ENCODE data around the gene SLCO2A1.

DNA sequence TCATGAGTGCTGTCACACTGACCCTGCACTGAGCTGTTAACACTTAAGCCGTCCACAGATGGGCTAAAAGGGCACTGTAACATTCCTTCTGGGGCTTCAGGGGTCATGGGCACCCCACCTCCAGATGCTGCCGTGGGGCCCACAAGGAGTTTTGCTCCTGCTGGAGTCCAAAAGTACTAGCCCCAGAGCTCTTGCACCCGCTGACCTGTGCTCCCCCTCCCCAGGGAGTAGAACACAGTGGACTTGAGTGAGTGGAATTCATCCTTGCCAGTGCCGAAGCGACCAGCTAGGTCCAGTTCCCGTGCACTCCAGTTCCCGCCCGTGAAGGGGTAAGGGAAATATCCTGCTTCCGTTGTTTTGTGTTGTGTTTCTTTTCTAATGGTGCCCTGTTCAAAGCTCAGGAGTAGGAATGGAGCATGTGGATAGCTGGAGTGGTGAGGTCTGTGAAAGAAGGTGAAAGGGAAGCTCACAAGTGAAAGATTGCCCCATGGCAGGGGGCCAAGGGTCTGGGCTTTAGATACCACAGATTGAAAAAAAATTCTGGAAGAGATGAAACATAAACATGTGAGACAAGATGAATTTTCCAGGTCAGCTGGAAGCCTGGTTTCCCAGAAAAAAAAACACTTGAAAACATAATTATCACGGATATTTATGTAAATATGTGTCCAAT, 36.6 kb downstream of the SLCO2A1 start:
- TF ChIP-seq, protein P1, sequence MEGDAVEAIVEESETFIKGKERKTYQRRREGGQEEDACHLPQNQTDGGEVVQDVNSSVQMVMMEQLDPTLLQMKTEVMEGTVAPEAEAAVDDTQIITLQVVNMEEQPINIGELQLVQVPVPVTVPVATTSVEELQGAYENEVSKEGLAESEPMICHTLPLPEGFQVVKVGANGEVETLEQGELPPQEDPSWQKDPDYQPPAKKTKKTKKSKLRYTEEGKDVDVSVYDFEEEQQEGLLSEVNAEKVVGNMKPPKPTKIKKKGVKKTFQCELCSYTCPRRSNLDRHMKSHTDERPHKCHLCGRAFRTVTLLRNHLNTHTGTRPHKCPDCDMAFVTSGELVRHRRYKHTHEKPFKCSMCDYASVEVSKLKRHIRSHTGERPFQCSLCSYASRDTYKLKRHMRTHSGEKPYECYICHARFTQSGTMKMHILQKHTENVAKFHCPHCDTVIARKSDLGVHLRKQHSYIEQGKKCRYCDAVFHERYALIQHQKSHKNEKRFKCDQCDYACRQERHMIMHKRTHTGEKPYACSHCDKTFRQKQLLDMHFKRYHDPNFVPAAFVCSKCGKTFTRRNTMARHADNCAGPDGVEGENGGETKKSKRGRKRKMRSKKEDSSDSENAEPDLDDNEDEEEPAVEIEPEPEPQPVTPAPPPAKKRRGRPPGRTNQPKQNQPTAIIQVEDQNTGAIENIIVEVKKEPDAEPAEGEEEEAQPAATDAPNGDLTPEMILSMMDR (IDR thresholded peaks at IDR 0.05) = no peak
- TF ChIP-seq POLR2A (IDR thresholded peaks at IDR 0.05) = no peak
